HG03575 (cell line): ENCODE data around the gene POLDIP2.
"Not testable (repeated sequence)": the region's sequence is repeated elsewhere in the genome, so short reads cannot be mapped to it uniquely, and the experiment has no call there.

Experiments used
- ATAC-seq: cut with Tn5 transposase; IDR thresholded peaks from one replicate; pipeline ENCODE4 v1.9.1; 2021; ENCODE audit not compliant: unreplicated experiment, insufficient number of reproducible peaks, low FRiP score; ENCODE audit errors: extremely low read depth

POLDIP2 gene

DNA sequence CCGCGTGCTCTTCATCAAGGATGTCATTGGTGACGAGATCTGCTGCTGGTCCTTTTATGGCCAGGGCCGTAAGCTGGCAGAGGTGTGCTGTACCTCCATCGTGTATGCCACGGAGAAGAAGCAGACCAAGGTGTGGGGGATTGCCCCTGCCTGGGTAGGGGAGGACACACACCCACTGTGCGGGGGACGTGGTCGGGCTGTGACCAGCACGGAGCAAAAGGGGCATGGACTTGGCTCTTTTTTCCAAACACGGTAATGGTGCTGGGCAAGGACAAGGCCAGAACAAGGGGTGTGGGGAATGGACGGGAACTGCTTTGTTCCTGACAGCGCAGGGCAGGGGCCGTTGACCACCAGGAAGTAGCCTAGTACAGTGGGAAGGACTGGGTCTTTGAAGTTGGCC lies 15.0 kb downstream of the POLDIP2 start:
- no peak for ATAC-seq

DNA sequence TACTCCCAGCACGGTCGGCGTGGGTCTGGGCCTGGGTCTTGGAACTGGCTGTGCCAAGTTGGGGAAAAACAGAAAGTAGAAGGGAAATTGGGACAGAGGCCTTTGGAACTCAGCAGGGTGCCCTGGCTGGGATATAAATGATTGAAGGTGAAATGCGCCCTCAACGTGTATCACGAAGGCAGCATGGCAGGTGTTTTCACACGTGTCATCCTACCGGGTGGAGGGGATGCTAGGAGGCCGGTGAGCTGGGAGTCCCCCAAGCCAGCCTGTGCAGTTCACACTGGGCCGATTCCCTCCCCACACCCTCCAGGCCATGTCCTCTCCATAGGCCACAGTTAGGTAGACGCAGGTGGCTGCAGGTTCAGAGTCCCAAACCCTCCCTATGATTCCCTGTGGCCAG lies 15.8 kb downstream of the POLDIP2 start:
- no peak for ATAC-seq

DNA sequence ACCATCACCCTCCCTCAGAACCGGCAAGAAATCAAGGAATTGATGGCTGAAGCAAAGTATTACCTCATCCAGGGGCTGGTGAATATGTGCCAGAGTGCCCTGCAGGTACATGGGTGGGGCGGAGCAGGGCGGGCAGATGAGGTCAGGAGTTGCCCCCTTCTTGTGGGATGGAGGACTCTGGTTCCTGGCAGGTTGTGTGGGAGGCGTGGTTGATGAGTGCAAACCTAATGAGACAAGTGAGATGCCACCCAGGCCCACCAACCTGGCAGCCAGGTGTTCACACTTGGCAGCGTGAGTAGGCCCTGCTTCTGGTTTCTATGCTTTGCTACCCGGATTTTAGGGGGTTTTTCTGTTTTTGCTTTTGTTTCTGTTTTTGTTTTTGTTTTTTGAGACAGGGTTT lies 17.0 kb downstream of the POLDIP2 start:
- ATAC-seq: no peak

DNA sequence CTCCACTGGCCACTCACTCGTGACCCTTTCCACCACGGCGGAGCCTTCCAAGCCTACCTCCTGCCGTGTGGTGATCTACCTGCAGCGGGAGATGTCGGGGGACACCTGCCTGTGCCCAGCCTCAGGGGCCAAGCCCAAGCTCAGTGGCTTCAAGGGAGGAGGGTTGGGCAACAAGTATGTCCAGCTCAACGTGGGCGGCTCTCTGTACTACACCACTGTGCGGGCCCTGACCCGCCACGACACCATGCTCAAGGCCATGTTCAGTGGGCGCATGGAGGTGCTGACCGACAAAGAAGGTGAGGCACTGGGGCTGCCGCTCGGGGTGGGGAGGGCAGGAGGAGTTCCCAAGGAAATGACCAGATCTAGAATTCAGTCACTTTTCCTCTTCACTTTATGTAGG lies 17.9 kb downstream of the POLDIP2 start:
- ATAC-seq: no peak

DNA sequence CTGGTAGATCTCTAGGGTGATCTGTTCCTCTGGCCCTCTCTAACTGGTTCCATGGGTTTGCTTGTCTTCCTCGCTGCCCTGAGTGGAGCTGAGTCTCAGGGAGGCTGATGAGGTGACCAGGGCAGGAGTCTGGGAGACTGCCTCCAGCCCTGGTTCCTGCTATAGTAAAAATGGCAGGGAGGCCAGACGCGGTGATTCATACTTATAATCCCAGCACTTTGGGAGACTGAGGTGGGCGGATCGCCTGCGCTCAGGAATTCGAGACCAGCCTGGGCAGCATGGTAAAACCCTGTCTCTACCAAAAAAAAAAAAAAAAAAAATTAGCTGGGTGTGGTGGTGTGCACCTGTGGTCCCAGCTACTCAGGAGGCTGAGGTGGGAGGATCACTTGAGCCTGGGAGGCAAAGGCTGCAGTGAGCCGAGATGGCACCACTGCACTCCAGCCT lies 18.5 kb downstream of the POLDIP2 start:
- ATAC-seq: not testable (repeated sequence)

DNA sequence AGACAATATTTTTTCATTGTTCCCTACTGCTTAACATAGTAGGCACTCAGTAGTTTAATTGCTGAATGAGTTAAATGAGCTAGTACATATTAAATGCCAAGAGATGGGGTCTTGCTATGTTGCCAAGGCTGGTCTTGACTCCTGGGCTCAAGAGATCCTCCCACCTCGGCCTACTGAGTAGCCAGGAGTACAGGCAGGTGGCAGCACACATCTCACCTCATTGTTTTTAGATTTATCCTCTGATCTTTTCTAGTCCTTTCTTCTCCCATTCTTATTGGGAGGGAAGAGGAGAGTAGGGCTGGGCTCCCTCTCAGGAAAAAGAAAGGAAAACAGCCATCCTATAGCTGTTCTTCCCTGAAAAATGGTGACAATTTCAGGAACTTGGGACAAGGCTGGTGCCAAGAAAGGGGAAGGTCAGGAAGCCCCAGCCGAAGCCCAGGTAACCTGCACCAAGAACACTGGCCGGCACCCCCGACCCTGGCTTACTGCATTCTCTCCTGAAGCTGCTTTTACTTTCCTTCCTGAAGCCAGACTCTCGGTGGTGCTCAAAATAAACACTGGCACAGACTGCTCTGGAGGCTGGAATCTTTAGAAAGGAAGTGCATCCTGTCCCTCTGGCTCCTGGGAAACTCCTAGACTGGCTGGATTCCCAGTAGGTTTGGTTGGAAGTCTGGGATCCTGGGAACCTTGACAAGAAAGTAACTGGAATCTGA lies 19.1 kb downstream of the POLDIP2 start:
- no peak for ATAC-seq

DNA sequence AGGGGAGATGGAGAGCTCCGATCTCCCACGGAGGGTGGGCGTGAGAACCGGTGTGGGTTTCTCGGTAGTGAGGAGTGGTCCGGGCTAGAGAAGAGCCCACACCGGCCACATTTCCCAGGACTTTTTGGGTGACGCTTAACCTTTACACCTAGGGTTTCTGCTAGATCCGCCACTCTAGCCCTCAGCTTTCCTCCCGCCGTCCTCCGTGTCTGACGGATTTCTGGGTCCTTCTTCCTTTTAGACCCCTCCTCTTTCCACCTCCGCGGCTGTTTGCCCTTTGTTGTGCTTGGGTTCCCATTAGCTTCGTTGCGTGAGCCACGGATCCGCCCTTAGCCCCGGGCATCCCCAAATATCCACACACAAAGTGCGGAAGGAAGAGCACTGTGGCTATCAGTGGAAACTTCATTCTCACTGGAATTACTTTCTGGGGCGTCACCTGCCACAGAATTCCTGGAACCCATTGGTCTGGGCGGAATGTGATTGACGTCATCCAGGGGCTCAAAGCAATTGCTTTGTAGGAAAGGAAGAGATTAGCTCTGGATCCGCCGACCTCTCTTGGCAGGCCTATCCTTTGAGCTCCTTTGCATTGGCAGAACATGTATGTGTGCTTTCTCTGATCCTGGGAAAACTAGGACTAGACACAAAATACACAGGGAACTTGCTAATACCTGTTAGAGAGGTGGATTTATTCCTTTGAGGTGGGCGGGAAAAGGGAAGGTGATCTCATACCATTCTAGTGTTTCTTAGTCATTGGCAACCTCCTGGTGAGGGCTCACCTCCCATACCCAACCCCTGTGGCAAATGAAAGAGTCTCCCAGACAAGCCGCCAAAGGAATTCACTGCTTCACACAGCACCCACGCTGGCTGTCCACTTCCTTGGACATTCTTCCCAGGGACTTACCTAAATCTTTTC lies 21.1 kb downstream of the POLDIP2 start:
- ATAC-seq: no peak

DNA sequence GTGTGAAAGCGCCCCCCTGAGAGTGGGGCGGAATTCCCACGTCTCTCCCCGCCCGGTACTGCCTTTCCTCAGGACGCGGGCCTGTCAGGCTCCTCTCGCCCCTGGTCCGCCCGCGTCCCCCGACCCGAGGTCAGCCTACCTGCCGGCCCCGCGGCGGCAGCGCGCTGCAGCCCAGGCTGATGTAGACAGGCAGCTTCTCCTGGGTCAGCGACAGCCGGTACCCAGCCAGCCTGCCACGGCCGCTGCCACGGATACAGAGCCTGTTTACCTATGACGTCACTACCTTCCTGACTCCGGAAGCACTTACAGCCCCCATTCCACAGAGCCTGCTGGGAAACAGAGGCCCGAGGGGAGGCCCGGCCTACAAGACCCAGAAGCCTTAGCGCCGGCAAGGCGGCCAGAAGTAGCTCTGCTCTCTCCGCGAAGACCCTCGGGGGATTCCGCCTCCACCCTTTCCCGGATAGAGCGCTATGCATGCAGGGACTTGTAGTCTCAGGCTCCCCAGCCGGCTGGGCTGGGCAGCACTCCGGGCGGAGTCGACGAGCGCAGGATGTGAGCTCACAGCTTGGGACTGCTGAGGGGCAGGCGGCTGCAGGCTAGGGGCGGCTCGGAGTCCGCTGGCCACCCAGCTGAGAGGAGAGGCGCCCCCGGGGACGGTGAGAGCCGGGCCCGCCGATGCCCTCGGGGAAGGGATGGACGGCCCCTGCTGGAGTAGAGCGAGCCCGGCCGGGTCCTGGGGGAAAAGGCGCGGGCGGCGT lies 21.9 kb downstream of the POLDIP2 start, which contains the start of the genes IFT20 and TNFAIP1:
TSS of gene IFT20 (minus strand) at position 272 of the 758 bp plus-strand sequence. CDS start 3,487 bp downstream, outside the sequence.
TSS of gene TNFAIP1 (plus strand) at position 561 of the 758 bp plus-strand sequence. CDS start 3,761 bp downstream, outside the sequence.
- peak; percentile 77 for ATAC-seq

DNA sequence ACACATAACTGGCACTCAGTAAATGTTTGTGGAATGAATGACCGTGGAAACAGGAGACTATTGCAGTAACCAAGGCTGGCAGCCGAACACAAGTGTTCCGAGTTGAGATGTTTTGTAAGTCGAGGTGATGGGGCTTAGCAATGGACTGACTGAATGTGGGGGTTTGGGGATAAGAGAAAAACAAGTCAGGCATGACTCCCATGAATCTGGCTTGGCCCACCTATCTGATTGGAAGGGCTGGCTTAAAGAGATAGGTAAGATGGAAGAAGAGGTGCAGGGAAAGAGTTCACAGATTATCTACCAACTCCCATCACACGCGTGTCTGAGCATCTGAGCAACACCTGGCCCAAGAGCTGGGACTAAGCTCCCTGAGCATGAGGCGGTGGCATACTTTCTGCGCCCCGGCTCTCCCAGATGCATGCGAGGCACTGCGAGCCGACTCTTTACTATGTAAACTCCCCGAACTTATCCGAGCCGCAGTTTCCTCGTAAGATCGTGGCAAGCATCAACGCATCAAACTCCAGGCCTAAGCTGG lies 22.6 kb downstream of the POLDIP2 start:
- no peak for ATAC-seq

DNA sequence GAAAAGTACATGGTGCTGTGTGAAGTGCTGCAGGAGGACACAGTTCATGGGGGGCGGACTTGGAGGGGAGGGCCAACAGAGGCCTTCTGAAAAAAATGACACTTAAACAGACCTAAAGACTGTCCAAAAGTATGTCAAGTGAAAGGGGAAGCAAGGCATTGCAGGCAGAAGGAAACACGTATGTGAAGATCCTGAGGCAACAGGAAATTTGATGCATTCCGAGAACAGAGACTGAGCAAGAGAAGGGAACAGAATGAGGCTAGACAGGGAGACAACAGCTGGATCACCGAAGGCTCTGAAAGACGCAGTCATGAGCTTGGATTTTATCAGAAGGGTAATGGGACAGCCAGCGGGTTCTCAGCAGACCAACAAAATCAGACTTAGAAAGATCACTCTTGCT lies 23.2 kb downstream of the POLDIP2 start:
- ATAC-seq: no peak

DNA sequence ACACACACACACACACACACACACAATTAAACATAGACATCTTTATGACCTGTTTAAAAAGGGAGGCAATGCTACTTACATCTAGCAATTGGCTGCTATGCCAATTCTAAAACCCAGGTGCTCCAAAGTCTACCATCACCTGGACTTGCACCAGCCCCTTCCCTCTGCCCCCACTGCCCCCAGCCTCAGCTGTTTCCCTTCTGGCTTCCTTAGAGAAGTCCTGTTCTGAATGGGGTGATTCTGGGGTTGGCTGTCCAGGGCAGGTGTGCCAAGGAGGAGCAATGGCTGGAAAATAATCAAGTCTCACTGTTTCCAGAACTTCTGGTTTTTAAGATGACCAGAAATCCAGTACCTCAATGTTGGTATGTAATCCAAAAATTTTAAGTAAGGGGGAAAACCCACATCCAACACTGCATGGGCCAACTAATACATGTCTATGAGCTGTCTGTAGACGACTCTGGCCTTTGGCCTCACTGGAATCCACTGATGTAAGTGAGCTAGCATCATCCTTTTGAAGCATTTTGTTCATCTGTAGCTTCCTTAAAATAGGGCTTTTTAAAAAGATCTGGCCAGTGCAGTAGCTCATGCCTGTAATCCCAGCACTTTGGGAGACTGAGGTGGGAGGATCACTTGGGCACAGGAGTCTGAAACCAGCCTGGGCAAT lies 24.1 kb downstream of the POLDIP2 start:
- ATAC-seq: no peak

DNA sequence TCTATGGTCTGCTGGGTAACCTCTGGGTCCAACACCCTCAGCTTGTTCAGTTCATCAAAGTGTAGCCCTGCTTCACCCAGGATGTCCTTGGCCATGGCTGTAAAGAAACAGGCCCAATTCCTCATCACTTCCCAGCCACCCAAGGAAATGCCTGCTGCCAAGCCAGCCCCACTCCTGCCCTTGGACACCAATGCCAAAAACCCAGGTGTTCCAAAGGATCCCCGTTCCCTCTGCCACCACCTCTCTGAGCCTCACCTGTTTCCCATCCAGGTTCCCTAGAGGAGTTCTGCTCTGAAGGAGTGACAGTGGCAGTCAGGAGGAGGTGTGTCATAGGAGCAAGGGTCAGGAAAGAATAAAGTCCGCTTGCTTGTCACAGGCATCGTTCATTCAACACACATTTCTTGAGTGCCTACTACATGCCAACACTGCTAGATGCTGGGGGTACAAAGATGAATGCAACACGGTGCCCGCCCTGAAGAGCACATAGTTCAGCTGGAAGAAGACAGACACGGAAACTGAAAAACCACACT lies 25.4 kb downstream of the POLDIP2 start:
- no peak for ATAC-seq

DNA sequence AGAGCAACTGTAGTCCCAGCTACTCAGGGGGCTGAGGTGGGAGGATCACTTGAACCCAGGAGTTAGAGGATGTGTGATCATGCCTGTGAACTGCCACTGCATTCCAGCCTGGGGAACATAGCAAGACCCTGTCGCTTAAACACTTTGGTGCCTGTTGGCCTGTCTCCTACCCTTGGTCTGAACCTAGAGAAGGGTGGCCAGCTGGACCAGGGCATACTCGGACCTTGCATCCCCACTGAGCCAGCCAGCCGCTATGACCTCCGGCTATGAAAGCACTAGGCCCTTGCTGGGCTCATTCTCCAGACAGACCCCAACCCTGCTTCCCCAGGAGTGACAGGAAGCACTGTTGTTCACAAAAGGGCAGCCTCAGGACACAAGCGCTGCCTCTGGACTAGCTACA lies 26.7 kb downstream of the POLDIP2 start:
- no peak for ATAC-seq

DNA sequence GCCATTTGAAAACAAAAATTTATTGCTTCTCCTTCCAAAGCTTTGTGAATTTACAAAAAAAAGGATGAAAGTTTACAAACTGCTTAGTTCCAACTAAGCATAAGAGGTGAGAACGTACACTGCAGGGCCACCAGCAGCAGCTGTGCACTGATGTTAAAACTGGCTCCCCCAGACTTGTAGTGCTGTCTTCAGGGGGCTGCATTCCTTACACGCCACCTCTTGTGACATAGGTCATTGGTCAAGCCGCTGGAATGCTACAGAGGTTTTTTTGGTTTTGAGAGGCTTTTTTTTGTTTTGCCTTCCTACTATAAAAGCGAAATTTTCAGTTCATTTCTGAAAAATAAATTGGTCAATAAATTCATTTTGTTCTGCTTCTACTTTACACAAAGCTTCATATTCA lies 29.0 kb downstream of the POLDIP2 start:
- no peak for ATAC-seq

DNA sequence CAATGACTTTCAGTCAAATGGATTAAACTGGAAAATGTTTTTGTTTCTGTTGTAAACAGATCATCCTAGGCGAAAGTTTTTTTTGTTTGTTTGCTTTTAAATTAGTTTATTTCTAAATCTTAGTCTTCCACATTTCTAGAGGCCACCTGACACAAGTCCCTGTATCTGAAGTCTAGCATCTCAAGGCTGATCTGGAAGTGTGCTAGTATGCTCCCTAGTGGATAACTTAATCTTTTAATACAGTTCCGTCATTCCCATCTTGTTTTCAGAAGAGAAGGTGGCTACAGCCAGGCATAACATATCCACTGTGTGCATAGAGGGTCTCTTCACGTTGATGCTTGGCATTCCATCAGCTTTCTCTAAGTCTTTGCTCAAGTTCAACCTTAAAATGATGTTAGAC lies 29.6 kb downstream of the POLDIP2 start:
- ATAC-seq: no peak

DNA sequence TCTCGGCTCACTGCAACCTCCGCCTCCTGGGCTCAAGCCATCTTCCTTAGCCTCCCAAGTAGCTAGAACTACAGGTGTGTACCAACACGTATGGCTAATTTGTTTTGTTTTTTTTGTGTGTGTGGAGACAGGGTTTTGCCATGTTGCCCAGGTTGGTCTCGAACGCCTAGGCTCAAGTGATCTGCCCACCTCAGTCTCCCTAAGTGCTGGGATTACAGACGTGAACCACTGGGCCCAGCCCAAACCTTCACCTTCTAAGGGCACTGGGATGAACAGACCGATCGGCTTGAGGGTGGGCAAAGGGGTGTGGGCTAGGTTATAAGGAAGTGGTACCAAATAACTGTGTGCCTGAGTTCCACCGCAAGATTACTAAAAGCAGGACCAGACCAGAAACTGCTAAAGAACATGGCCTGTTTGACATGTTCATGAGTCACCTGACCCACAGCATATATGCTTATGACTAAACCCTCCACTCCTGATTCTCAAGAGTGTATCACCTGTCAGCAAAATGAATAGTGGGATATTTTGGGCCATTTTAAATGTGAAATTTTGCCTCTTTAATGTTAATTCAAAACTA lies 30.2 kb downstream of the POLDIP2 start:
- no peak for ATAC-seq

DNA sequence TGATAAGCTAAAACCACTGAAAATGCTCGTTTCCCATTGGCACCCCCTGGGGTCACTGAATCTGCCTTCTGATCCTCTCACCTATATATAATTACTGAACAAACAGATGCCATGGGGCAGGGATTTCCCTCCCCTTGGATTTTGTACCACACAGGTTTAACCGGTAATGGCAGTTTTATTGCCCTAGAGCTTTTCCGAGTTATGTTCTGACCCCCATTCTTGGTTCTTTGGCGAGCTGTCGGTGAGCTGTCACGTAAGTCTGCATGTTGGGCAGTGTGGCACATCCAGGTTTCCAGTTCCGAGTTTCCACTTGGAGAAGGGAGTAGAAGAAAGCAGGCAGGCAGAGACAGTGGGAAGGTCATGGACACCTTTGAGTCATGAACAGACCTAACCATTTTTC lies 31.2 kb downstream of the POLDIP2 start:
- no peak for ATAC-seq

DNA sequence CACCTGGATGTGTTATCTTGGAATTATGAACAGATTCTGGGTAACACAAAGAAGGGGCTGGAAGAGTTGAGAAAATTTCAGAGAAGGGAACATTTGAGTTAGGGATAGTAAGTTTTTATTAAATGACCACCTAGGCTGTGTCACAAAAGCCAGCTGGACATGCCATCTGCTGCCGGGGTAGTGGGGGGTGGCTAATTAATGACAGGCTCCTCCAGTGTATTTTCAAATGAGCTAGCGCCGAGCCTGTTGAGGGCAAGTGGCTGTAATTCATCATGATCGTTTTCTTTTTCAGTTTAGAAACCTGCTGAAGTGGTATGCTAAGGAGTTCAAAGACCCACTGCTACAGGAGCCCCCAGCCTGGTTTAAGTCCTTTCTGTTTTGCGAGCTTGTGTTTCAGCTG lies 32.1 kb downstream of the POLDIP2 start:
- ATAC-seq: no peak
